Heart left ventricle (tissue), 16 donors: ENCODE data around the gene PRRC2C. TPM values are rescaled to one million over a fixed set of nuclear protein-coding genes. Genes with fewer than 3 reads are reported as not detected.
"Not testable (repeated sequence)": the region's sequence is repeated elsewhere in the genome, so short reads cannot be mapped to it uniquely, and the experiment has no call there.

Experiments
- ATAC-seq, 4 donors: fragments of 200-7000 bp; cut with Tn5 transposase; one replicate each; pipeline ENCODE4 v1.9.1; 2020 to 2022; ENCODE audit warnings: moderate library complexity in 4 of 4, mild to moderate bottlenecking in 3 of 4, moderate number of reproducible peaks in 1 of 4
- DNase-seq, 5 donors: peaks; one replicate each; pipeline ENCODE4 v3.0.0-alpha.2; 2020
- H3K27ac ChIP-seq, 12 donors: fragments of 200-600 bp; sonication (generic) in 4 of 12; one replicate each; pipeline versions ENCODE4 v1.5.0 to v1.8.0; 2016 to 2022; ENCODE audit warnings: mild to moderate bottlenecking in 2 of 12
- H3K27me3 ChIP-seq, 9 donors: fragments of 200-600 bp; sonication (generic) in 2 of 9; one replicate each; pipeline versions ENCODE4 v1.5.1 to v1.8.0; 2016 to 2022; ENCODE audit warnings: mild to moderate bottlenecking in 3 of 9
- H3K36me3 ChIP-seq, 9 donors: fragments of 200-600 bp; sonication (generic) in 2 of 9; one replicate each; pipeline versions ENCODE4 v1.5.0 to v1.8.0; 2018 to 2022; ENCODE audit warnings: mild to moderate bottlenecking in 2 of 9
- H3K4me1 ChIP-seq, 12 donors: fragments of 200-600 bp; sonication (generic) in 4 of 12; one replicate each; pipeline versions ENCODE4 v1.5.0 to v1.8.0; 2016 to 2022; ENCODE audit warnings: mild to moderate bottlenecking in 3 of 12
- H3K4me3 ChIP-seq, 12 donors: fragments of 200-600 bp; sonication (generic) in 4 of 12; one replicate each; pipeline versions ENCODE4 v1.5.0 to v1.8.0; 2017 to 2022; ENCODE audit warnings: mild to moderate bottlenecking in 9 of 12, moderate library complexity in 4 of 12
- H3K9me3 ChIP-seq, 12 donors: fragments of 200-600 bp; sonication (generic) in 4 of 12; one replicate each; pipeline versions ENCODE4 v1.5.0 to v1.8.0; 2016 to 2022; ENCODE audit warnings: mild to moderate bottlenecking in 1 of 12
- POLR2A ChIP-seq, 2 donors: fragments of 450-650 bp; IDR thresholded peaks; one replicate each; pipeline ENCODE4 v1.6.1; 2017; ENCODE audit warnings: antibody characterized with exemption in 2 of 2, mild to moderate bottlenecking in 2 of 2, moderate library complexity in 2 of 2
- WGBS, 4 donors: extraction: QIAGEN DNeasy Blood & Tissue Kit in 2 of 4; methylation state at CpG; one replicate each; pipeline versions ENCODE4 v1.1.5 to v1.1.7; 2013 to 2018; 5-methylcytosine and 5-hydroxymethylcytosine counted together
- intact Hi-C, 10 donors: fragments of 100-400 bp; cut with DNase I; formaldehyde crosslinking; loops; one replicate each; pipeline versions ENCODE4 v1.11.1 to v1.14.2; 2022
- polyA plus RNA-seq, 2 donors: library from polyadenylated mRNA; stranded (reverse); fragments of 200-250 nt; gene quantifications; one replicate each; pipeline ENCODE4 v1.2.3, GENCODE V29; 2013
- total RNA-seq, 9 donors: library from RNA; depleted of rRNA in 2 of 9; stranded (reverse); fragments of >200 nt in 2 of 9; fragmentation: NEBNext Ultra II Directional in 3 of 9; extraction: Animal tissue kit (Norgen Biotek cat#: 25700) in 3 of 9; gene quantifications; one replicate each; pipeline versions ENCODE4 v1.1.0 to v1.2.4, GENCODE V29; 2016 to 2023
- TF ChIP-seq, protein P1 (sequence below), 12 donors: fragments of 200-600 bp; sonication (generic) in 4 of 12; IDR thresholded peaks; one replicate each; pipeline versions ENCODE4 v1.5.0 to v1.8.0; 2018 to 2022; ENCODE audit warnings: antibody characterized with exemption in 12 of 12, mild to moderate bottlenecking in 5 of 12
- donor health status: ischemic (EF 13 %, LVEDD 7.1; RV severe dilation, severe dysfunction).
- donor health status: healthy with polysubstance abuse.
- donor health status: DM: no; HTN: yes; CAD: no.
- donor health status: DM: no; HTN: no; CAD: no.
- donor health status: ischemic (EF 25% LVEDD 6.9; RV normal size, moderate dysfunction).
- donor health status: ischemic (EF 25% LVEDD 5.7; RV mildly dilated, moderate dysfunction).
- donor health status: healthy.
- donor health status: DM: yes; HTN: yes; CAD: no.
- donor health status: ischemic (EF 35%, LVEDD 5.7; RV mildly dilated, moderate dysfunction).
- donor health status: nonischemic (EF 11% LVEDD 7.7; RV severe dilation, severe dysfunction).
- donor health status: DM: yes; HTN: yes; CAD: no.
- donor health status: PGD.
- donor health status: ischemic (EF 29% LVEDD 5.4; RV normal size, mild dysfunction).
- donor health status: nonischemic (EF 23%, LVEDD 6.1; RV moderate dilation, normal function).

PRRC2C gene
- total and polyA plus RNA-seq, 11 donors, result 21.1 to 107 (median 50.0) TPM

DNA sequence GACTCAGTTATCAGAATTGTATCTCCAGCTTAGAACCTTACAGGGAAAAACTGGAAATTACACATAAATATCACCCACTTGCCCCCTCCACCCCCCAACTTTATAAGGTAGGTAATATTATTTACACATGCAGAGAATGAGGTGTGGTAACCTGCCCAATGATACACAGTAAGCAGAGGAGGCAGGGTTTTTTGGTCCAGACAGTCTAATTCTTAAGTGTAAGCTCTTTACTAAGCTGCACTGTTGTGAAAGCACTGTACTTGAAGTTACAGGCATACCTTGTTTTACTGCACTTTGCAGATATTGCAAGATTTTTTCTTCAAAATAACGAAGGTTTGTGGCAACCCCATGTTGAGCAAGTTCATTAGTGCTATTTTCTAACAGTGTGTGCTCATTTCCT, 111.9 kb downstream of the PRRC2C start:
- no peak for DNase-seq
- intact Hi-C loops, result no loop called here
- H3K4me1 ChIP-seq, result peaks cover 0 to 6% (median 0%) of the 10 kb centered on the region in 12 donors
- H3K4me3 ChIP-seq, result no peak overlapping the region
- no peak for ATAC-seq
- TF ChIP-seq POLR2A (IDR thresholded peaks at IDR 0.05), result no peak
- TF ChIP-seq, protein P1, sequence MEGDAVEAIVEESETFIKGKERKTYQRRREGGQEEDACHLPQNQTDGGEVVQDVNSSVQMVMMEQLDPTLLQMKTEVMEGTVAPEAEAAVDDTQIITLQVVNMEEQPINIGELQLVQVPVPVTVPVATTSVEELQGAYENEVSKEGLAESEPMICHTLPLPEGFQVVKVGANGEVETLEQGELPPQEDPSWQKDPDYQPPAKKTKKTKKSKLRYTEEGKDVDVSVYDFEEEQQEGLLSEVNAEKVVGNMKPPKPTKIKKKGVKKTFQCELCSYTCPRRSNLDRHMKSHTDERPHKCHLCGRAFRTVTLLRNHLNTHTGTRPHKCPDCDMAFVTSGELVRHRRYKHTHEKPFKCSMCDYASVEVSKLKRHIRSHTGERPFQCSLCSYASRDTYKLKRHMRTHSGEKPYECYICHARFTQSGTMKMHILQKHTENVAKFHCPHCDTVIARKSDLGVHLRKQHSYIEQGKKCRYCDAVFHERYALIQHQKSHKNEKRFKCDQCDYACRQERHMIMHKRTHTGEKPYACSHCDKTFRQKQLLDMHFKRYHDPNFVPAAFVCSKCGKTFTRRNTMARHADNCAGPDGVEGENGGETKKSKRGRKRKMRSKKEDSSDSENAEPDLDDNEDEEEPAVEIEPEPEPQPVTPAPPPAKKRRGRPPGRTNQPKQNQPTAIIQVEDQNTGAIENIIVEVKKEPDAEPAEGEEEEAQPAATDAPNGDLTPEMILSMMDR (IDR thresholded peaks at IDR 0.05), result no peak
- H3K9me3 ChIP-seq, result no peaks in the 10 kb centered on the region
- H3K27ac ChIP-seq, result no peak overlapping the region
- WGBS, 4 donors, result 80 to 94% (median 85%) methylated on average over 1 of the region's 1 CpG
- H3K27me3 ChIP-seq, result no peaks in the 10 kb centered on the region
- H3K36me3 ChIP-seq, result peaks cover 0 to 39% (median 23%) of the 10 kb centered on the region in 9 donors

DNA sequence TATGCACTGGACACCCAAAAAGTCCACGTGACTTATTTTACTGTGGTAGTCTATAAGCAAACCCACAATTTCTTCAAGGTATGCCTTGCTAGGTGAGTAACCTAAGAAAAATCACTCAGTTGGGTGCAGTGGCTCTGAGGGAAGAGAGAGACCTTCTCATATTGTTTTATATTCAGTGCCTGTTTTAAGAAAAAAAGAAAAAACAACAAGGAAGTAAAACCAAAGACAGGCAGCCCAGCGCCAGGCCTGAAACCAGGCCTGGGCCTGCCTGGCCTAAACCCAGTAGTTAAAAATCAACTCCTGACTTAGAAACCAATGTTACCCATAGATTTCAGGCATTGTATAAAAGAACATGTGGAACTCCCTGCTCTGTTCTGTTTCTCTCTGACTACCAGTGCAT, 115.0 kb downstream of the PRRC2C start:
- intact Hi-C loops, H3K9me3 ChIP-seq, H3K4me1 ChIP-seq, H3K4me3 ChIP-seq, H3K27me3 ChIP-seq, H3K27ac ChIP-seq, DNase-seq, ATAC-seq: not testable (repeated sequence)
- peaks cover 0 to 10% (median 0%) of the 10 kb centered on the region in 9 donors for H3K36me3 ChIP-seq
- WGBS, 4 donors, result 94 to 98% (median 97%) methylated on average over 2 of the region's 2 CpGs

DNA sequence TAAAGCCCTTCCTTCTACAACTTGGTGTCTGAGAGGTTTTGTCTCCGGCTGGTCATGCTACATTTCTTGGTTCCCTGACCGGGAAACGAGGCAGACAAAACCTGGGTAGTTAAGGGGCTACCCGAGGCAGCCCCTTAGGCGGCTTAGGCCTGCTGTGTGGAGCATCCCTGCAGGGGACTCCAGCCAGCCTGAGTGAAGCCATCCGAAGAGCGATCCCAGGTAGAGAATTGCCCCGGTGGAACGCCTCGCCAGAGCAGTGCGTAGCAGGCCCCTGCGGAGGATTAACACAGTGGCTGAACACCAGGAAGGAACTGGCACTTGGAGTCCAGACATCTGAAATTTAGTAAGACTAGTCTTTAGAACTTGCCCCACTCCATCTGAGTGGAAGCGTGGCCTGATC, 115.5 kb downstream of the PRRC2C start:
- no peak overlapping the region for H3K4me3 ChIP-seq
- no peak for TF ChIP-seq POLR2A (IDR thresholded peaks at IDR 0.05)
- TF ChIP-seq, protein P1 (IDR thresholded peaks at IDR 0.05), result no peak
- ATAC-seq (no peak), DNase-seq (no peak)
- H3K27ac ChIP-seq, result no peak overlapping the region
- H3K9me3 ChIP-seq, result no peaks in the 10 kb centered on the region
- H3K4me1 ChIP-seq, result peaks cover 0 to 3% (median 0%) of the 10 kb centered on the region in 12 donors
- 95 to 100% (median 98%) methylated on average over 9 to 13 of the region's 13 CpGs for WGBS, 4 donors
- H3K36me3 ChIP-seq, result peaks cover 0 to 5% (median 0%) of the 10 kb centered on the region in 9 donors
- intact Hi-C loops, result no loop called here
- H3K27me3 ChIP-seq, result no peaks in the 10 kb centered on the region

DNA sequence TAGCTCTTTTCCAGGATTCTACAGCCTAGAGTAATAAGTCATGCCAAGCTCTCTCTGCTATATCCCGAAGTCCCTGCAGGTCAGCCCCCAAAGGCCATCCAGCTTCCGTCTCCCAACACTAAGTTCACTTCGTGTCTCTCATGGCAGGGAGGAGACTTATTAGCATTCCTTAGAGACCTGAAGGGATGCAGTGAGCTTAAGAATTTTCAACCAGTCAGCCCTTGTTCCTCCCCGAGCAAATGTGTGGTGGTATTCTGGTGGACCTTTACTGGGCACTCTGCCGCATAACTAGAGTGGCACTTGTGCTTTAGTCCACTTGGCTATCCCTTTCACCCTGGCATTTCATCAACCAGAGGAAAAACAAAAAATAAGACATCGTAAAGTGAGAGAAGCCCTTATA, 117.7 kb downstream of the PRRC2C start:
- H3K9me3 ChIP-seq, H3K36me3 ChIP-seq, H3K4me3 ChIP-seq, H3K4me1 ChIP-seq, DNase-seq, intact Hi-C loops, ATAC-seq, H3K27ac ChIP-seq, H3K27me3 ChIP-seq: not testable (repeated sequence)
- 74 to 83% (median 80%) methylated on average over 6 of the region's 6 CpGs for WGBS, 4 donors

DNA sequence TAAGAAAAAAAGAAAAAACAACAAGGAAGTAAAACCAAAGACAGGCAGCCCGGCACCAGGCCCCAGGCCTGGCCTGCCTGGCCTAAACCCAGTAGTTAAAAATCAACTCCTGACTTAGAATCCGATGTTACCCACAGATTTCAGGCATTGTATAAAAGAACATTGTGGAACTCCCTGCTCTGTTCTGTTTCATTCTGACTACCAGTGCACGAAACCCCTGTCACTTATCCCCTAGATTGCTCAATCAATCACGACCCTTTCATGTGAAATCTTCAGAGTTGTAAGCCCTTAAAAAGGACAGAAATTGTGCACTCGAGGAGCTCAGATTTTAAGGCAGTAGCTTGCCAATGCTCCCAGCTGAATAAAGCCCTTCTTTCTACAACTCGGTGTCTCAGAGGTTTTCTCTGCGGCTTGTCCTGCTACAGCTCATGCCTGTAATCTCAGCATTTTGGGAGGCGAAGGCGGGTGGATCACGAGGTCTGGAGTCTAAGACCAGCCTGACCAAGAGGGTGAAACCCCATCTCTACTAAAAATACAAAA, 121.1 kb downstream of the PRRC2C start:
- intact Hi-C loops, result no loop called here
- Histone ChIP-seq H3K9me3 (no peaks in the 10 kb centered on the region), H3K4me1 (no peaks in the 10 kb centered on the region), H3K36me3 (no peaks in the 10 kb centered on the region), H3K27me3 (no peaks in the 10 kb centered on the region), H3K4me3 (no peak overlapping the region), H3K27ac (no peak overlapping the region)
- DNase-seq (no peak), ATAC-seq (no peak)
- TF ChIP-seq, protein P1 (IDR thresholded peaks at IDR 0.05), result no peak
- no peak for TF ChIP-seq POLR2A (IDR thresholded peaks at IDR 0.05)
- WGBS, 4 donors, result 78 to 93% (median 86%) methylated on average over 10 of the region's 10 CpGs
